HG03558 (cell line): Measurements from ENCODE around the gene OR8B8.
"Not testable (repeated sequence)": the region's sequence is repeated elsewhere in the genome, so short reads cannot be mapped to it uniquely, and the experiment has no call there.

Experiments
- ATAC-seq: cut with Tn5 transposase; IDR thresholded peaks from one replicate; pipeline ENCODE4 v1.9.1; 2021; ENCODE audit warnings: moderate number of reproducible peaks; ENCODE audit not compliant: unreplicated experiment; ENCODE audit errors: extremely low read depth

Gene OR8B8

GRCh38 chr11:124445646-124446150 lies at the start of gene OR8B8:
Gene OR8B8 (minus strand): TSS chr11:124445696. CDS start chr11:124441085, 4,611 bp downstream.
- ATAC-seq, result no peak

DNA sequence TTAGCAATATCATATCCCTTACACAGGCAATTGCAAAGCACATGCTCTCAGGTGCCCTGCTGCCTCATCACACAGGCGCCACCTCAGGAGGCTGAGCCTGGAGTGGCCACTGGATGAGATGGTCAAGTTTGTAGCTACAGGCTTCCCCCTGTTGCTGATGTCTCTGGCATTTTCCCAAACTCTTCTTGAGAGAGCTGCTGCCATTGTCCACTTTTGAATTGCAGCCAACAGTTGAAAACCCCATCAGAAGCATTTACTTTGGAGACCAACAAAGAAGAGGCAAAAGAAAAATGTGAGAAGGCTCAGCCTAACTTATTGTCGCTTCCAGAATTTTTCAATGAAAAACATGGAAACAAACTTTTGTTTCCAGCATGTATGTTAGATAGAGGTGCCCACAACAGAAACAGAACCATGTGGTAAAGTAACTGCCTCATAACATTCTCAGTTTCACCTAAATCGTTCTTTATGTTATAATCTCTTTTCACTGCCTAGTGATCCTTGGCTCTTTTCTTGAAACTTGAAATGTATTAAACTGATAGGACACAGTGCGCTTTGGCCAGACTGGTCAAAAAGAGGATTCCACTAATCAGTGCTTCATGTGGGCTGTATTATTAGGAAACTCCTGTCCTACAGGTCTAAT lies 47.6 kb upstream of the OR8B8 start:
- ATAC-seq, result no peak

DNA sequence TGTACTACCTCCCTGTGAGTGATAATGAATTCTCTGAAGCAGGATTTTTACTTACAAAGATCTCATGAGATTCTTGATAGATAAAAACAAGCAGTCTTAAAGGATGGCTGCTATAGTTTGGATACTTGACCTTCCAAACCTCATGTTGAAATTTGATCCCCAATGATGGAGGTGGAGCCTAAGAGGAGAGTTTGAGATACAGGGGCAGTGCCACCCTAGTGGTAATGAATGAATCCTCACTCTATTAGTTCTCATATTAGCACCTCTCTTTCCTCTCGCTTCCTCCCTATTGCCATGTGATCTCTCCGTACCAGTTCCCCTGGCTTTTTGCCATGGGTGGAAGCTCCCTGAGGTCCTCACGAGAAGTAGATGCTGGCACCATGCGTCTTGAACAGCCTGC lies 37.9 kb upstream of the OR8B8 start:
- no peak for ATAC-seq

DNA sequence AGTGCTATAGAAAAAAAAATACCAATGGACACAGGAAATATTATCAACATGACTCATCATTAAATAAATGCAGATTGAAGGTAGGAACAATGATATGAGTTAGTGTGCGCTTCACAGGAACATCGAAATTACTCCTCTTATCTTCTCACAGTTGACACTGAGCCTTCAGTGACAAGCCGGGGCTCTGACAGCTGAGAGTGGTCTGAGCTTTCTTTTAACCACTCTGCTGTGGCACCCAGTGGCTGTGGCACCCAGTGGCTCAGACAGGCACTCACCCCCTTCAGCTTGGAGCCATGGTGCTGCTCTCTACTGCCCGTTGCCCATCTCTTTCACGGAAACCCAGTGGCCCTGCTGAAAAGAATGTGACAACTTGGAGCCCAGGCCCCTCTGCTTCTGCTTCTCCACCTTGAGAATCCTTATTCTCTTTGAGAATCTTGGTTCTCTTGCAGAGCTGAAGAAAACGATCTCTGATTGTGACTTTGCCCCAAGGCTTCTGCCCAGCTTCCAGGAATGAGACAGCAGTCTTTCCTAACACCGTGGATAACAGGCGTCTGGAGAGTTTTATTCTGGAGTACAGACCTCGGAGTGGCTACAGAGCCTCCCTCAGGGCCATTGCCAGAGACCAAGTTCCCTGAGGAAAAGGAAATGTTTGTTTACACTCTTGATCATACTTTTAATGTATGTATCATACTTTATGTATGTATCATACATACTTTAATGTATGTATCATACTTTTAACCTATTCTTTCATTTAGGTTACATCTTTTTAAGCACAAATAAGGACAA lies 37.1 kb upstream of the OR8B8 start:
- no peak for ATAC-seq

- no peak for ATAC-seq
Measured at GRCh38 chr11:124481365-124482323, 36.1 kb upstream of the OR8B8 start.

DNA sequence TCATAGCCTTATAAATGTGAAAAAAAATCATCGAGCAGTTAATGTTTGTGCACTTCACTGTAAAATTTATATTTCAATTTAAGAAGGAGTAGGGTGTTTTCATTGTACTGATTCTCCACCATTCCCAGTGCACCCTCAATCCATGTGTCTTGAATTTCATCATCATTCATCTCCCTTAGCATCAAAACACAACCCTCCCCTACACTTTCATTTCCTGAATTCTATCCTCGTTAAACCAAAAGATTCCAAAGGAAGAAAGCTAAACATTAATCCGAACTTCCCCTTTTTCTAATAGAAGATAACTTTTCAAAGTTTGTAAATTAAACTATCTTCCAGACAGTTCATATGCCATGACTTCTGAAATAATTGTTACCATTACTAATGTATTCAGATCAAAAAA lies 34.1 kb upstream of the OR8B8 start:
- ATAC-seq, result no peak

DNA sequence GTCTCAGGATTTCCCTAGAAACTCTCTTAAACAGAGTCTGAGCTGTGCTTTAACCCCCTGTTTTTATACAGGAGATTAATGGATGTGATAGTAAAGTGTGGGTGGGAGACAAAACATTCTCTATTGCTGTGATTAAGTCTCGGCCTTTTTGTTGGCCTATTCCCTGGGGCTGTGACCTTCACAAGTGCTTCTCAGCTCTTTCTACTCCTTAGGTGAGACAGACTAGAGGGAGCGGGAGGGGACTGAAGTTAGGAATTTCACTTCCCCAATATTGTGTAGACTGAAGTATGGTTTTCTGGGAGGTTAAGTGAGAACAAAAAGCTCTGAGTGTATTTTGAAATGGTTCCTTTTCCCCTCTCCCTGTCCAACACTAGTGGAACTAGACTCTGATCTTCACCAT lies 29.8 kb upstream of the OR8B8 start:
- no peak for ATAC-seq

DNA sequence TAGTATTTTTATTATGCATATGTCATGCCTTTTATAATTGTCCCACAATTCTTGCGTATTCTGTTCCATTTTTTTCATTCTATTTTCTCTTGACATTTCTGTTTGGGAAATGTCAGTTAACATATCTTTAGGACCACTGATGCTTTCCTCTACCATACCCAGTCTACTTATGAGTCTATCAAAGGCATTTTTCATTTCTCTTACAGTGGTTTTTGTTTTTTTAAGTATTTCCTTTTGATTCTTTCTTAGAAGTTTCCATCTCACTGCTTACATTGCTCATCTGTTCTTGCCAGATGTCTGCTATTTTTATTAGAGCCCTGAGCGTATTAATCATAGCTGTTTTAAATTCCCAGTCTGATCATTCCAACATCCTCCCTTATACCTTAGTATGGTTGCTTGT lies 29.3 kb upstream of the OR8B8 start:
- no peak for ATAC-seq

DNA sequence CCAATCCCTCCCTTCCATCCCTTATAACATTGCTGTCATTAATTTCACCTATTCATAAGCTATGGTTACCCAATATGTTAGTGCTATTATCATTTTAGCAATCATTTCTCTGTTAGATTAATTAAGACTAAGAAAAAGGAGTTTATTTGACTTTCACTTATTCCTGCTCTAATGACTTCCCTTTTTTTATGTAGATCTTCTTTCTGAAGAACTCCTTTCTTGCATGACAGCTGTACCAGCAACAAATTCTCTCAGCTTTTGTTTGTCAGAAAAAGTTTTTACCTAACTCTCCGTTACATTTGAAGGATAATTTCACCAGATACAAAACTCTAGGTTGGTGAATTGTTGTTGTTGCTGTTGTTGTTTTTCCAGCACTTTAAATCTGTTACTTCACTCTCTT lies 28.6 kb upstream of the OR8B8 start:
- no peak for ATAC-seq

DNA sequence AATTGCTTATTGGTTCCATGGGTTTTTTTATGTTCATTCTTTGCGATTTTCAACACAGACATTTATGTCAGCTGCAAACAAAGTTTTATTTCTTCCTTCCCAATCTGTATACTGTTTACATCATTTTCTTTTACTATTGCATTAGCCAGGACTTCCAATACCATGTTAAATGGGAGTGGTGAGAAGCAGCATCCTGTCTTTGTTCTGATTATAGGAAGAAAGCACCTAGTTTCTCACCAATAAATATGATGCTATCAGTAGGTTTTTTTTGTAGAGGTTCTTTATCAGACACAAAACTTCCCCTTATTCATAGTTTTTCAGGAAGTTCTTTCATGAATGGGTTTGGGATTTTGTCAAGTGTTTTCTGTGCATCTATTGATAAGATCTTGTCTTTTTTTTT lies 28.0 kb upstream of the OR8B8 start:
- ATAC-seq, result no peak

DNA sequence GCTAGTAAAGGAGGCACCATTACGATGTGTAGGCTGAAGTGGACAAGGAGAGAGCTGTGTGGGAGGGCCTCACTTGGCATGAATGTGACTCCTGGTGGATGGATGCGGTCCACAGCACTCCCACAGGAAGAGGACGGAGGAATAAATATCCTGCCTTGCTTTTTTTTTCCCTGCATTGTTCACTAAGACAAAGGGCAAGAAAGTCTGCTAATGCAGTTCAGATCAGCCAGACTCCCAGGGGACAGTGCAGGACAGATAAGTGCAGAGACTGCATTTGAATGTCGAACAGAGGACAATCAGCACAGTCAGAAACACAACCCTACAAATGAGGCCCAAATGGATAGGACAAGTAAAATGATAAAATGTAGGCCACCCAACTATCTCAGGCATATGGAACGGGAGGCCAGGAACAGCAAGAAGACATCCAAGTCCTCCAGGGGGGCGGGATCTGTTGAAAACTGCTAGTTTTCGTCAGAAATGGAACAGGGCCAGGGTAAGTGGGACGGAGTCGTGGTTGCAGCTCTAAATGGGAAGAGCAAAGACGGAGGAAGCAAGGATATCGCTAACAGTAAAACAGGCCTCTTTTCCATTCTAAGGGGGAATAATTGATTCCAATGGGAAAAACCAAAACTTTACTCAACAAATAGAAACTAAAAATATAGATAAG lies 25.2 kb upstream of the OR8B8 start:
- no peak for ATAC-seq

DNA sequence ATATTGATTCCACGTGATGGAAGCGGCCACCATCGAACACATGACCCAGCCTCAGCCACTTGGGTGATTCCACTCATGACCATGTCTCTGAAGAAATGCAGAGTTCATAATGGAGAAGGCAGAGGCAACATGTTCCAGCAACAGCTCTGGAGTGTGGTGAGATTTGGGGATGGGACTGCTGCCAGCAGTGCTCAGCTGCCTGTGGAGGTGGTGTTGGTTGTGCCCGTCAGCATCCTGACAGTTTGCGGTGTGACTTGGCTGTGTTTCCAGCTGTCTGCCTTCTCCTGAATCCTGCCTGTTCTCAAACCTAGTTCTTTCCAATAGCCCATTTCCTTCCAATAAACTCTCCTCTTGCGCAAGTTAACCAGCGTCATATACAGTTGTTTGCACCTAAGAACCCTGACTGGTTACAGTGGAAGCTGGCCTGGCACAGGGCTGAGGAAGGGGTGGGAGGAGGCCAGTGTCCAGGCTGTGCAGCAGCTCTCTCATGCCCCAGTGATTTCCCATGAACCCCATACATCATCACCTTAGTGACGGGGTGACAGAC lies 22.0 kb upstream of the OR8B8 start:
- ATAC-seq, result no peak

- no peak for ATAC-seq
Measured at GRCh38 chr11:124465368-124465767, 19.9 kb upstream of the OR8B8 start.

DNA sequence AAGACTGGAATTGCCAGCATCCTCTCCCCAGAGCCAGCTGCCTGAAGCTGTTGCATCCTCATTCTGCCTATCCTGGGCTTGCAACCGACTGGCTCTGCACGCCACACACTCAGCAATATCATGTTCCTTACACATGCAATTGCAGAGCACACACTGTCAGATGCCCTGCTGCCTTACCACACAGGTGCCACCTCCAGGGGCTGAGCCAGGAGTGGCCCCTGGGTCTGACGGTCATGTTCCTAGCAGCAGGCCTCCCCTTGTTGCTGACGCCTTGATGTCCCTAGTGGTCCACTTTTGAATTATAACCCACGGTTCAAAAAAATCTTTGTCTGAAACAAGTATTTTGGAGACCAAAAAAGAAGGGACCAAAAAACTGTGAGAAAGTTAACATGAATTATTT lies 18.5 kb upstream of the OR8B8 start:
- no peak for ATAC-seq

DNA sequence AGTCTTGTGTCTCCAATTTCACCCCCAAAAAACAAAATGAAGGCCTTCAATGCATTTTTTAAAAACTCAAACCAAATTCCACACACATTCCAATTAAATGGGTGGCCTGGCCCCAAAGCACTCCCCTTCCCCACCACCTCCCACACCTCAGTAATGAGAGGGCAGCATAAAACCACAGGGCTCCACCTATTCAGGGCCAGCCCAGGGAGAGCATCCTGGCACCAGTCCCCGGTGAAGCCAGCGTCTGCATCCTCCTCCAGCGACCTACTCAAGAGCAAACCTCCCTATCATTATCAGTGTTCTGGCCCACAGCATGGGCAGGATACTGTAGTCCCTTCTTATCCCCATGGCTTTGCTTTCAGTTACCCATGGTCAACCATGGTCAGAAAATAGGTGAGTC lies 17.8 kb upstream of the OR8B8 start:
- no peak for ATAC-seq

GRCh38 chr11:124460459-124460858 lies 15.0 kb upstream of the OR8B8 start:
- ATAC-seq, result no peak

DNA sequence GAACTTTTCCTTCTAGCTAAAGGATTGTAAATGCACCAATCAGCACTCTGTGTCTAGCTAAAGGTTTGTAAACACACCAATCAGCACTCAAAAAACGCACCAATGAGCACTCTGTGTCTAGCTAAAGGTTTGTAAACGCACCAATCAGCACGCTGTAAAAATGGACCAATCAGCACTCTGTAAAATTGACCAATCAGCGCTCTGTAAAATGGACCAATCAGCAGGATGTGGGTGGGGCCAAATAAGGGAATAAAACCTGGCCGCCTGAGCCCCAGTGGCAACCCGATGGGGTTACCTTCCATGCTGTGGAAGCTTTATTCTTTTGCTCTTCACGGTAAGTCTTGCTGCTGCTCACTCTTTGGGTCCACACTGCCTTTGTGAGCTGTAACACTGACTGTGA lies 13.9 kb upstream of the OR8B8 start:
- not testable (repeated sequence) for ATAC-seq

- no peak for ATAC-seq
Measured at GRCh38 chr11:124454552-124454951, 9.1 kb upstream of the OR8B8 start.

GRCh38 chr11:124446916-124447315 lies 1.4 kb upstream of the OR8B8 start:
- no peak for ATAC-seq

GRCh38 chr11:124442847-124443246 lies 2.6 kb downstream of the OR8B8 start:
- ATAC-seq, result no peak
